ENCODE results near the gene TOMM20. TPM values are rescaled to one million over a fixed set of nuclear protein-coding genes. Genes with fewer than 3 reads are reported as not detected.
A peak's percentile ranks its signal among the peaks of the same experiment; 100 is the strongest.

The TOMM20 gene
- total RNA-seq, 2 donors from 2014 or later = 237 to 252 TPM

- no peak for TF ChIP-seq CTCF (conservative IDR thresholded peaks at IDR 0.05)
- Mint-ChIP-seq H3K27ac (peak overlapping the region; percentile 30), H3K36me3 (ENCODE audit: low read depth) (peaks cover 84% of the 10 kb centered on the region), H3K9me3 (no peaks in the 10 kb centered on the region), H3K4me1 (no peaks in the 10 kb centered on the region), H3K27me3 (ENCODE audit: insufficient read depth) (no peaks in the 10 kb centered on the region), H3K4me3 (no peak overlapping the region)
- Histone ChIP-seq H3K27me3 (ENCODE audit: control insufficient read depth, insufficient read depth, low read length, poor library complexity, severe bottlenecking) (no peaks in the 10 kb centered on the region), H3K9me3 (ENCODE audit: control insufficient read depth, low read length) (no peaks in the 10 kb centered on the region), H3K4me3 (ENCODE audit: low read length) (no peak overlapping the region), H3K36me3 (ENCODE audit: control insufficient read depth, insufficient read depth, low read length) (peaks cover 94% of the 10 kb centered on the region), H3K27ac (ENCODE audit: low read depth, low read length) (no peak overlapping the region), H3K4me1 (ENCODE audit: control insufficient read depth, insufficient read depth, low read length) (no peaks in the 10 kb centered on the region), H3K9ac (ENCODE audit: extremely low read depth, low read length, poor library complexity, severe bottlenecking) (no peak overlapping the region)
- no peak for DNase-seq
- WGBS, 2 experiments (ENCODE audit: insufficient coverage in 1 of 2, insufficient read length in 1 of 2) = 100% methylated on average over 3 of the region's 3 CpGs; no CpG with 5 or more reads in 1 of the 2 experiments
Measured at GRCh38 chr1:235111107-235111506, 17.5 kb downstream of the TOMM20 start.

GRCh38 chr1:235108876-235109275 lies 19.8 kb downstream of the TOMM20 start:
- Histone ChIP-seq H3K4me3 (ENCODE audit: low read length) (no peak overlapping the region), H3K36me3 (ENCODE audit: control insufficient read depth, insufficient read depth, low read length) (peaks cover 74% of the 10 kb centered on the region), H3K9me3 (ENCODE audit: control insufficient read depth, low read length) (no peaks in the 10 kb centered on the region), H3K27ac (ENCODE audit: low read depth, low read length) (no peak overlapping the region), H3K4me1 (ENCODE audit: control insufficient read depth, insufficient read depth, low read length) (no peaks in the 10 kb centered on the region), H3K27me3 (ENCODE audit: control insufficient read depth, insufficient read depth, low read length, poor library complexity, severe bottlenecking) (no peaks in the 10 kb centered on the region), H3K9ac (ENCODE audit: extremely low read depth, low read length, poor library complexity, severe bottlenecking) (no peak overlapping the region)
- no peaks in the 10 kb centered on the region for H3K9me3 Mint-ChIP-seq
- peaks cover under 1% of the 10 kb centered on the region for H3K27me3 Mint-ChIP-seq (ENCODE audit: insufficient read depth)
- 95 to 98% methylated on average over 8 to 11 of the region's 11 CpGs for WGBS, 2 experiments (ENCODE audit: insufficient coverage in 1 of 2, insufficient read length in 1 of 2)
- no peak overlapping the region for H3K27ac Mint-ChIP-seq
- H3K4me3 Mint-ChIP-seq = no peak overlapping the region
- peak; percentile 46 for DNase-seq
- TF ChIP-seq CTCF (conservative IDR thresholded peaks at IDR 0.05) = no peak
- H3K36me3 Mint-ChIP-seq (ENCODE audit: low read depth) = peaks cover 66% of the 10 kb centered on the region
- peaks cover 5% of the 10 kb centered on the region for H3K4me1 Mint-ChIP-seq

- Histone ChIP-seq H3K27ac (ENCODE audit: low read depth, low read length) (no peak overlapping the region), H3K36me3 (ENCODE audit: control insufficient read depth, insufficient read depth, low read length) (peaks cover 67% of the 10 kb centered on the region), H3K9ac (ENCODE audit: extremely low read depth, low read length, poor library complexity, severe bottlenecking) (no peak overlapping the region), H3K9me3 (ENCODE audit: control insufficient read depth, low read length) (no peaks in the 10 kb centered on the region), H3K27me3 (ENCODE audit: control insufficient read depth, insufficient read depth, low read length, poor library complexity, severe bottlenecking) (no peaks in the 10 kb centered on the region), H3K4me3 (ENCODE audit: low read length) (no peak overlapping the region), H3K4me1 (ENCODE audit: control insufficient read depth, insufficient read depth, low read length) (no peaks in the 10 kb centered on the region)
- no peak overlapping the region for H3K27ac Mint-ChIP-seq
- peaks cover 62% of the 10 kb centered on the region for H3K36me3 Mint-ChIP-seq (ENCODE audit: low read depth)
- peak; percentile 54 for DNase-seq
- H3K27me3 Mint-ChIP-seq (ENCODE audit: insufficient read depth) = peaks cover 3% of the 10 kb centered on the region
- no peaks in the 10 kb centered on the region for H3K9me3 Mint-ChIP-seq
- 93 to 100% methylated on average over 1 of the region's 1 CpG for WGBS, 2 experiments (ENCODE audit: insufficient coverage in 1 of 2, insufficient read length in 1 of 2)
- TF ChIP-seq CTCF (conservative IDR thresholded peaks at IDR 0.05) = no peak
- peaks cover 8% of the 10 kb centered on the region for H3K4me1 Mint-ChIP-seq
- H3K4me3 Mint-ChIP-seq = no peak overlapping the region
Measured at GRCh38 chr1:235108185-235108593, 20.4 kb downstream of the TOMM20 start.

Measured in endodermal cell (in vitro differentiated cells).